Stimulated activated CD8-positive, alpha-beta memory T cell treated with anti-CD3 and anti-CD28 coated beads, Interleukin-2, amount 100 ng/mL, for 48 hours (primary cell): Measurements from ENCODE around the gene RAPGEF3.

Experiments used
- DNase-seq, 2 donors: peaks; one replicate each; pipeline ENCODE4 v3.0.0-alpha.2; 2020; ENCODE audit warnings: low read depth in 2 of 2

RAPGEF3 gene

DNA sequence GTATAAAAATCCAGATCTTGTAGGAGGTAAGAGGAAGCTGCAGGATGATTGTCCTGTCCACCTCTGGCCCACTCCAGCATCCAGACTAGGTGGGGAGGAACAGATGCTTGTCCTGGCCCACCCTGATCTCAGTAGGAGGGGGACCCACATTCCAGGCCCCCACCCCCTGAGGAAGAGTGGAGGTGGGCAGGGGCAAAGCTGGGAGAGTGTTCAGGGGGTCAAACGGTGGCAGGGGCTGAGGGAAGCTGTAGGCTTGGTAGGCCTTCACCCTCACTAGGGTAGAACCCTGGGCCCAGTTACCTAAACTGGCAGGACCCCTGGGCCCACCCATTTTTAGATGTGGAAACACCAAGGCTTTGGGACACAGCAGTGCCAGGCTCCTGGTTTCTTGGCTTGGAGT is 18.5 kb upstream of the RAPGEF3 start:
- DNase-seq, result no peak

- DNase-seq, result no peak
Observed at GRCh38 chr12:47776471-47777143, 17.9 kb upstream of the RAPGEF3 start.

GRCh38 chr12:47775100-47775911 is 16.6 kb upstream of the RAPGEF3 start:
- no peak for DNase-seq

GRCh38 chr12:47774663-47775062 is 16.0 kb upstream of the RAPGEF3 start:
- DNase-seq, result no peak

DNA sequence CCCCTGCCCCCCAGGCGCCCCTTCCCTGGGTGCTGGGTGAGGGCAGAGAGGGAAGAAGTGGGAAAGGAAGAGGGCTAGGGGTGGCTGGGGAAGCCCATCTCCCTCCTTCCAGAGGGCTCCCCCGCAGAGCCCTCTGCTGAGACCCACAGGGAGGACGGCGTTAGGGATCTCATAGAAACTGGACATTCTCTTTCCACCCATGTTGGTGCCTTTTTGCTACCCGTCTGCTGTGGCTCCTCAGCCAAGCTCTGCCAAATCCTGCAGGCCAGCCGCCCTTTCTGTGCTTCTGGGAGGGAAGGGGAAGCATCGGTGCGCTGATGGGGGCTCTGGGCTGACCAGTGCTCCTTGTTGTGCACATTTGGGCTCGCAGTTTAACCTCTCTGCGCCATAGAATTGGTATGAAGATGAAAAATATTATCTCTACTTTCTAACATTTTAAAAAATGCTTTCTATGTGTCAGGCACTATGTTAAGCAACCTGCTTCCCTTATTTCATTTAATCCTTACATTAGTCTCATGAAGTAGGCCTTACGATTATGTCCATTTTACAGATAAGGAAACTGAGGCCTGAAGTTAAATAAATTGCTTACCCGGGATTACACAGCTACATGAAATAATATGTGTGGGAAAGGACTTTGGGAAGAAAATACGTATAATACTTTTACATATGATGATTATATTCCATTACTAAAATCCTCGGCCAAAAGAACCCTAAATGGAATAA is 15.3 kb upstream of the RAPGEF3 start:
- DNase-seq, result no peak

DNA sequence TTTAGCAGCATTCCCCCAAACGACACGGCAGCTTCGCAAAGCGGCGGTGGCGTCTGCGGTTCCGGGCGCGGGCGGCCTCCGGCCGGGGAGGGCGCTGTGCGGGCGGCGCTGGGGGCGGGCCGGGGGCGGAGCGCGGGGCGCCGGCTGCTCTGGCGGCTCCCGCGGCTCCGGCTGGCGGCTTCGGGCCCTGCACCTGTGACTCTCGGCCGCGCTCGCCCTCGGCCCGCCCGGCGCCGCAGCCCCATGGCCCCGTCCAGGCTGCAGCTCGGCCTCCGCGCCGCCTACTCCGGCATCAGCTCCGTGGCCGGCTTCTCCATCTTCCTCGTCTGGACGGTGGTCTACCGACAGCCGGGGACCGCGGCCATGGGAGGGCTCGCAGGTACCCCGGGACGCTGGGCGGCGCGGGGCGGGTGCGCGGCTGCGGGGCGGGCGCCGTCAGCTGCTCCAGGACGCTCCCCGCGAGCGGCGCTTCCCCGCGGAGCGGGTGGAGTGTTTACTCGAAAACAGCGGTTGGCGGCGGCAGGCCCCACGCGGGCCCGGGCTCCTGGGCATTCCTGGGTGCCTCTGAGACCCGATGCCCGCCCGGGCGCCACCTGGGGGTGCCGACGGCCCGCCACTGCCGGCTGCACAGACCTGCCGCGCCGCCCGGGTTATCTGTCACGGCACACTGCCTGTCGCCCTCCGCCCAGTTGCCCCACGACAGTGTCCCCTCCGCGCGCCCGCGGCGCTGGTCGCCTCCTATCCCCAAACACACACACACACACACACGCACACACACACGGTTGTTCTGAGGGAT is 14.6 kb upstream of the RAPGEF3 start, which contains the start of gene SLC48A1:
Gene SLC48A1, plus strand, starts transcription at position 177 of the 796 bp plus-strand sequence. Its CDS starts 67 bp downstream, at position 244.
- DNase-seq, result peak; percentile 51 to 57

- DNase-seq, result no peak
Observed at GRCh38 chr12:47772738-47773061, 14.0 kb upstream of the RAPGEF3 start.

DNA sequence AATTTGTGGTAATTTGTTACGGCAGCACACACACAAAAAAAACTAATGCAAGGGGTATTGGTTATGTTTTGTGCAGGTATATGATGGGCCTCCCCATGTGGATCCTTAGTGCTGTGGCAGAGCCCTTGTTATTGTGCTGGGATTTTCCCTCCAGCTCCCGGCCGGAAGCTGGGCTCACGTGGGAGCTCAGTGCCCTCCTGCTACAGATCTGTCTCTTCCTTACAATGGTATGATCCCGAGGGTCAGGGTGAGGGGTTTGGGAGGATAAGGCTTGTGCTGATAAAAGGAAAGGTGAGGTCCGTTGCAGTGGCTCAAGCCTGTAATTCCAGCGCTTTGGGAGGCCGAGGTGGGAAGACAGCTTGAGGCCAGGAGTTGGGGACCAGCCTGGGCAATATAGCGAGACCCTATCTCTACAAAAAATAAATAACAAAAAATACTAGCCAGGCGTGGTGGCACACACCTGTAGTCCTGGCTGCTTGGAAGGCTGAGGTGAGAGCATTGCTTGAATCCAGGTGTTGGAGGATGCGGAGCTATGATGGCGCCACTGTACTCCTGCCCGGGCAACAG is 13.5 kb upstream of the RAPGEF3 start:
- no peak for DNase-seq

GRCh38 chr12:47771304-47771703 is 12.6 kb upstream of the RAPGEF3 start:
- no peak for DNase-seq

DNA sequence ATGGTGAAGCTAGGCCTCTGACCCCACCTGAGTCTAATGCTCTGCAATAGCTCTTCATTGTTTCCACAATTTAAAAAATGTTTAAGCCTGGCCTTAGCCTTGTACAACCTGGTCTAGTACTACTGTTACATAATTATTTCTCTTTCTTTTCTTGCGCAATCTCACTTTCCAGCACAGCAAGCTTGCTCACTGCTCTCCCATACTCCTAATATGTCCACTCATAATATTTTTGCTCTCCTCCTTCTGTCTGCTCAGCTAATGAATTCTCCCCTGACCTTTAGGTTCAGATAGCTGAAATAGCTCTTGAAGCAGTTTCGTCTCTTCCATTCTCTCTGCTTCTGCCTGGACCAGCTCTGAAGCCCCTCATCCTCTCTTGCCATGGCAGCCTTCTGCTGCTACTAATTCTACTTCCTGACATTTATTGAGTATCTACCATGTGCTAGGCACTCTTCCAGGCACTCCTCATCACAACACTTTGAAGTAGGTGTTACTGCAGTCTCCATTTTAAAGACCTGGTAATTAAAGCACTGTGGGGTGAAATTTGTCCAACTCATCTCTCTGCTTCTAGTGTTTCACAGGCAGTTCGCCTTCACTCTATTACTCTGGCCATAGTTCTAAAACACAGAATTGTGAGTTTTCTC is 11.5 kb upstream of the RAPGEF3 start:
- no peak for DNase-seq

DNA sequence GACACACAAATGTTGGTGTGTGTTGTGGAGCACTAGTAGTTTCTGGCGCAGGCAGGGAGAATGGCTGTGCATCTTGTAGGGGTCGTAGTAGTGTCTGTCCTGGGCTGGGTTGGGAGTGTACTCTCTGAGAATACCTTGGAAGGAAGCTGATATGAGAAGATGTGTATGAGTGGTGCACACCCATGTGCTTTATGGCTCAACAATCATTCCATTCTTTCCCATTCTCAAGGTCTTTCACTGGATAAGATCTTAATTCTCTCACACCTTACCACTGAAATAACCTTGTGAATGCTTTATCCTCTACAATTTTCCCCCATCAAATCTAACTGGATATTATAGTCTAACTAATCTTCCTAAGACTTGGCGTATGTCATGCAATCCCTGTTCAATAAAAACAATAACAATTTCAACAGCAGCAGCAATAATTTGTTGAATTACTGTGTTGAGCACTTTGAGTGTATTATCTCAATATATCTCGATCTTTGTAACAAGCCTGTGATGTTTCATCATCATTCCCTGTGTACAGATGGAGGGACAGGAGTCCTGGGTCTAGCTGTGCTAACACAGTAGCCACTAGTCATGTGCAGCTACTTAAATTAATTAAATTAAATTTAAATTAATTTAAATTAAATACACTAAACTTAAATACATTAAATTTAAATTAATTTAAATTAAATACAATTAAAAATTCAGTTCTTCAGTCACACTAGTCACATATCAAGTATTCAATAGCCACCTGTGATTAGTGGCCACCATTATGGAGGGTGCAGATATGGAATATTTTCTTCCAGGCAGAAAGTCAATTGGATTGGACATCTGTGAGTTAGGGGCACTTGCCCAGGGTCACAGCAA is 10.8 kb upstream of the RAPGEF3 start:
- no peak for DNase-seq

DNA sequence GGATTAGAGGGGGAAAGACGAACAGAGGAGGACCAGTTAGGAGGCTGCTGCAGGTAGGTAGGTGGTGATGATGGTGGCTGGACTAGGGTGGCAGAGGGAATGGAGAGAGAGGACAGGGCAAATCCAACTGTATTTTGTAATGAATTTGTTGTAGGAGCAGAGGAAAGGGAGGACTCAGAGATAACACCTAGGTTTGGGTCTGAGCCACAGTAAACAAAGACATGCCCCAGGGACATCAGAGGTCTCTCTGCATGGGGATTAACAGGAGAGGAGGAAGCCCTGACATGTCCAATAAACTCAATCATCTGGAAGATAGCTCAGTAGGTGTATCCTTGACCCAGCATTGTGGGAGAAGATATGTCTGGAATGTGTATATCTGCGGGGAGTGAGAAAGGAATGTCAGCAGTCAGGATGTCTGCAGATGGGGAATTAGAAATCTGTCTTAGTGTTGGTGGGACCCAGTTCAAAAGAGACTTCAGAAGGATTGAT is 9.7 kb upstream of the RAPGEF3 start:
- DNase-seq, result no peak

- peak; percentile 56 to 62 for DNase-seq
Observed at GRCh38 chr12:47767216-47767724, 8.6 kb upstream of the RAPGEF3 start.

DNA sequence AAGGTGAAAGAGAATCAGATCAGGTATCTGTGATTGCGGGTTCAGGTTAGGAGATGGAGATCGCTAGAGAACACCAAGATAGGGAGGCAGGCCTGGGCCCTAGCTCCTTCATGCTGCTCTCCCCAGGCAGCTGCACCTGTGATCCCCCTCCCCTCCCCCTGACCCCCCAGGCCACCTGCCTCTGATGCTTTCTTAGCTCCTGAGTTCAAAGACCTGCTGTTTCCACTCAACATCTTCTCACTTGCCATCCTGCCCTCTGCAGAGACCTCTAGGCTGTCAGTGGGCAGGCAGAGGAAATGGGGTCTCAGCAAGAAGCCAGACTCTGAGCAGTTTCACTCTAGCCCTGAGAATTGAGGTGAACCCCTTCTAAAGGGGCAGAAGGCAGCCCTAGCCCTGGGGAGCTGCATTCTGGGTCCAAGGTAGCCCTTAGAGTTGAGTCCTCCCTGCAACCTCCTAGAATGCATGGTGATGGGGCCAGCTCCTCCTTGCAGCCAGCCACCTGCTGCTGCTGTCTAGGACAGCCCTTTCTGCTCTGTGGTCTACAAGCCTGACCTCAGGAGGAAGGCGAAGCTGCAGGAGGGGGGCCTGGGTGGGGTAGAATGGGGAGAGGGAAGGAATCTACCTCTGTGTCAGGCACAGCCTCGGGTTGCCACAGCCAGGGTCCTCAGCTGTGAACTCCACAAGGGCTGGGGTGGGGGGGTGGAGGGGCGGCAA is 8.0 kb upstream of the RAPGEF3 start:
- no peak for DNase-seq

GRCh38 chr12:47763481-47764346 is 5.0 kb upstream of the RAPGEF3 start:
- DNase-seq, result no peak

GRCh38 chr12:47762850-47763465 is 4.3 kb upstream of the RAPGEF3 start:
- DNase-seq, result no peak

- DNase-seq, result no peak
Observed at GRCh38 chr12:47758584-47758833, 171 bp downstream of the RAPGEF3 start.
